COLO829 (cell line): ENCODE results near the gene UCHL3.
"Not testable (repeated sequence)": the region's sequence is repeated elsewhere in the genome, so short reads cannot be mapped to it uniquely, and the experiment has no call there.

Source experiments
- DNase-seq: peaks from one replicate; pipeline ENCODE4 v3.0.0; 2012; ENCODE audit warnings: low spot score

UCHL3 gene

GRCh38 chr13:75549262-75550158, at the start of gene UCHL3:
TSS of gene UCHL3 (plus strand) at chr13:75549791. CDS start at chr13:75549821, 30 bp downstream.
- DNase-seq = peak; percentile 97

GRCh38 chr13:75505327-75505726, 44.3 kb upstream of the UCHL3 start:
- DNase-seq = no peak

- no peak for DNase-seq
Observed at GRCh38 chr13:75506018-75506417, 43.6 kb upstream of the UCHL3 start.

- DNase-seq = no peak
Observed at GRCh38 chr13:75507027-75508001, 42.3 kb upstream of the UCHL3 start.

GRCh38 chr13:75508002-75508548, 41.5 kb upstream of the UCHL3 start:
- no peak for DNase-seq

GRCh38 chr13:75511051-75511625, 38.5 kb upstream of the UCHL3 start:
- no peak for DNase-seq

GRCh38 chr13:75512253-75512652, 37.3 kb upstream of the UCHL3 start:
- DNase-seq = no peak

GRCh38 chr13:75513271-75513670, 36.3 kb upstream of the UCHL3 start:
- DNase-seq = no peak

GRCh38 chr13:75514080-75514995, 35.3 kb upstream of the UCHL3 start:
- DNase-seq = peak; percentile 35

- DNase-seq = no peak
Observed at GRCh38 chr13:75518439-75519088, 31.0 kb upstream of the UCHL3 start.

- no peak for DNase-seq
Observed at GRCh38 chr13:75521956-75522355, 27.6 kb upstream of the UCHL3 start.

GRCh38 chr13:75530549-75530961, 19.0 kb upstream of the UCHL3 start:
- no peak for DNase-seq

GRCh38 chr13:75533861-75534260, 15.7 kb upstream of the UCHL3 start:
- no peak for DNase-seq

- peak; percentile 90 for DNase-seq
Observed at GRCh38 chr13:75537401-75538365, 11.9 kb upstream of the UCHL3 start, which contains the start of gene COMMD6. TSS of gene COMMD6 (minus strand) at chr13:75537841. CDS start at chr13:75537805, 36 bp downstream.

- DNase-seq = no peak
Observed at GRCh38 chr13:75541287-75541686, 8.3 kb upstream of the UCHL3 start.

- DNase-seq = no peak
Observed at GRCh38 chr13:75541961-75542360, 7.6 kb upstream of the UCHL3 start.

GRCh38 chr13:75544681-75545330, 4.8 kb upstream of the UCHL3 start:
- DNase-seq = no peak

GRCh38 chr13:75545386-75545785, 4.2 kb upstream of the UCHL3 start:
- DNase-seq = not testable (repeated sequence)
